NCI-H2107 treated with DMSO at 0.1 percent for 48 hours (cell line): ENCODE results near the gene VEZT.
"Not testable (repeated sequence)": the region's sequence is repeated elsewhere in the genome, so short reads cannot be mapped to it uniquely, and the experiment has no call there.

Source experiments
- DNase-seq: peaks from one replicate; lab custom pipeline; 2025; ENCODE audit not compliant: unreplicated experiment; lab: John Stamatoyannopoulos, UW

Gene VEZT

DNA sequence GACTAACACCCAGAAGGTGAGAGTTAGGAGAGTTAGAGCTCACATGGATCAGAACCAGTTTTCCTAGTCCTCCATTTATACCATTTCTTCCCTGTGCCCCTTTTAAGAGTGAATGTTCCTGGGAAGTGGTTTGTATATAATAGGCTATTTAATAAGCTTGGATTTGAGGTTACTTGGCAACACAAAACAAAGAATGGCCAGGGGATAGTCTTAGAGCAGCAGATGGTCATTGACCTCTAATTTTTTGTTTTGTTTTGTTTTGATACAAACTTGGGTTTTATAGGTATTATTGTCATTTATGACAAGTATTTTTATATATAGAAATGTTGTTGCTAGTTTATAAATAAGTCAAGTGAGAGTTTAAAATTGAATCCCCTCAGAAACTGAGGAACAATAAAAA lies 35.8 kb downstream of the VEZT start:
- DNase-seq = no peak

- DNase-seq = no peak
Observed at GRCh38 chr12:95257541-95257940, 39.9 kb downstream of the VEZT start.

DNA sequence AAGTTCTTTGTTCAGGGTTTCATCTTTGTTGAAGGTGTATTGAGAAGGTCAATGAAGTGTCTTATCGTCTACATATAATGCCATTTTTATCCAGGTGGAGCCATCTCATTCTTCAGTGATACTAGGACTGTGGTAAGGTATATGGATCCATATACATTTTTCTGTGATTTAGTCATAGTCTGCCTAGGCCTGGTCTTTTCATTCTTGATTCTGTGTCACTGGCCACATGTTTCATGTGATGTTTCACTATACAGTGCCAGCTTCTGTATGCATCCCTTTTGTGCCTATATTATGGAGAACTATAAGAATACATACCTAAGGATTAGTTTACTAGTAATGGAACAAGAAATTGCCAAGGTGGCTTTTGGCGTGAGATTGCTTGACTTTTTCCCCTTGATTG lies 40.5 kb downstream of the VEZT start:
- DNase-seq = no peak

DNA sequence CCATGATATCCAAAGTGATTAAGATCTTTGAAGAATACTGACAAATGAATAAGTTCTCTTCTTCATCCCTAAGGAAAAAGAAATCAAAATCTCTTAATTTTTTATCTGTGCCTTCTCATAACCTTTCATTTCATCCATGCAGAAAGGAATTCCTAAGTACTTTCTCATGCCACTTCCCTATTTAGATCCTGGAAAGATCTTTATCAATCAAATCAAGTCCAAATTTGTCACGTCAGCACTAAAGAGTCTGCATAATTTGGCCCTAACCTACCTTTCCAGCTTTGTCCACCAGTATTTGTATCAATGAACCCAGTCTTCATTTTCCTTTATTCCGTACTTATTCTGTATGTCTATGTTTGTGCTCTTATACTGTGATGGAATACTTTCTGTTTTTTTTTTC lies 41.2 kb downstream of the VEZT start:
- no peak for DNase-seq

DNA sequence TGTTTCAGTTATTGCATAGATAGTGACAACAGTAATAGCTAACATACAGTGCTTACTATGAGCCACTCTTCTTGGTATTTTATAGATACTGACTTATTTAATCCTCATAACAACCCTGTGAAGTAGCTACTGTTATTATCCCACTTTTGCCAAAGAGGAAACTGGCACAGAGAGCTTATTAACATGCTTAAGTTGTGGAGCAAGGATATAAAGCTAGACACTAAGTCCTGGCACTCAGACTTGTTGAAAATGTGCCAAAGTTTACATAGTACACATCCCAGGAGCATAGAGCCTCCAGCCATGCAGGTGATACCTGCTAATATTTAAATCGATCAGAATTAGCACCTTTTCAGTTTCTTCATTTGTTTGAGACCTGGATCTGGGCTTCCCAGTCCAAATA lies 41.8 kb downstream of the VEZT start:
- no peak for DNase-seq

DNA sequence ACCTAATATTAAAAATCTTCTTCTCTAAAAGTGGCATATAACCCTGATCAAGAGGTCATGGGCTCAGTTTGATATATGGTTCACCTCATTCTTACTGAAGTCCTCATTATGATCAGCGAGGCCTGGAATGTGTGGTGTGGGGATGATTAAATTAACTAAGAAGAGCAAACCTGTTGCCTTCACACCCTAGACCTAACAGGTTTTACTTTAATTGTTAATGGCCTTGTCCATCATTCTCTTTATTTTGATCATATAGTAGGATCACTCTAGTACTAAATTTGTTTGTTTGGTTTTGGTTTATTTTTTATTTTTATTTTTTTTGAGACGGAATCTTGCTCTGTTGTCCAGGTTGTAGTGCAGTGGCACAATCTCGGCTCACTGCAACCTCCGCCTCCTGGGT lies 43.5 kb downstream of the VEZT start:
- no peak for DNase-seq

GRCh38 chr12:95262808-95263207 lies 45.2 kb downstream of the VEZT start:
- DNase-seq = no peak

DNA sequence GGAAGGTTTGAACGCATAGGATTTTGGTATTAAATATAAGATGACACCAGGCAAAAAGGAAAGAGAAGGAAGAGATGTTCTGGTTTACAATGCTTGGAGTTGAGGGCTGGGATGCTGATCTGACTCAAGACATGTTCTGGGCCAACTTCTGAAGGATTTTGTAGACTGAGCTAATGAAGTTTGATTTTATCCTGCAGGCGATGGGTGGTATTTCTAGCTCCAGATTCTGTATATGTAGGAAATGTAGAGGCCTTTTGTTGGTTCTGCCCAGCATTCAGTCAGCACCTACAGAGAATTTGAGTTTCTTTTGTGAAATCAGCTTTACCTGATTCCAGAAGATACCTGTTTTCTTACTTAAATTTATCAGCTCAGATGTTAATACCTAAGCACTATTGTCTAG lies 48.2 kb downstream of the VEZT start:
- no peak for DNase-seq

DNA sequence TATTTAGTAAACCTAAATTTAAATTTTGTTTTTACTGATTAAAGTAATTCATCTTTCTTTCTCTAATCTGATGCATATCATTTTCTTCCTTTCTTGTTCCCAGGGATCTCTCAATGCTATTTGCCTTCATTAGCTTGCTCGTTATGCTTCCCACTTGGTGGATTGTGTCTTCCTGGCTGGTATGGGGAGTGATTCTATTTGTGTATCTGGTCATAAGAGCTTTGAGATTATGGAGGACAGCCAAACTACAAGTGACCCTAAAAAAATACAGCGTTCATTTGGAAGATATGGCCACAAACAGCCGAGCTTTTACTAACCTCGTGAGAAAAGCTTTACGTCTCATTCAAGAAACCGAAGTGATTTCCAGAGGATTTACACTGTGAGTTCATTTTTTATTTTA lies 48.6 kb downstream of the VEZT start:
- no peak for DNase-seq

DNA sequence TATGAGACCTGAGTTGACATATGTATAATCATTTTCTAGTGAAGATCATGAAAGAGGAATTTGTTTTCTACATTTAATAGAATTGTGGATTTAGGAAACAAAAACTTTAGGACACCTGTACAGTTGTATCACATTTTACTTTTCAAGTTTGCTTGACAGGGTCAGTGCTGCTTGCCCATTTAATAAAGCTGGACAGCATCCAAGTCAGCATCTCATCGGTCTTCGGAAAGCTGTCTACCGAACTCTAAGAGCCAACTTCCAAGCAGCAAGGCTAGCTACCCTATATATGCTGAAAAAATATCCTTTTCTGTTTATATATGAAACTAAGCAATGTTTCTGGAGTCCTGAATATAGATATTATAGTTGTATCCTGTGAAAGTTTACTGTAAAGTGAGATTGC lies 52.3 kb downstream of the VEZT start:
- DNase-seq = no peak

DNA sequence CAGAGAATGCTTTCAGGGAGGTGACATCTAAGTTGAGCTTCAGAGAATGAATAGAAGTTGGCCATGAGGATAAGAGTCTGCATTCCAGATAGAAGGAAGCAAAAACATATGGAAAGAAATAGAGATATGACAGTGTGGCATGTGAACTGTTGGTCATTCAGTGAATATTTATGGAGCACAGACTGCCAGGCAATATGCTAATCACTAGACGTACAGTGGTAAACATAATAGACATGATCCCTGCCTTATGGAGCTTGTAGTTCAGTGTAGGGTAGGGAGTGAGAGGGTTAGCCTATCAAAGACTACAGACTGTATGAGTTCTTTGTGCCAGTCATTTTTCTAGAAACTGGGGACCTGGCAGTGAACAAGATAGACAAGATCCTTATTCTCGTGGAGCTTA lies 53.9 kb downstream of the VEZT start:
- no peak for DNase-seq

- no peak for DNase-seq
Observed at GRCh38 chr12:95277139-95277538, 59.5 kb downstream of the VEZT start.

GRCh38 chr12:95279856-95280255 lies 62.2 kb downstream of the VEZT start:
- no peak for DNase-seq

- DNase-seq = no peak
Observed at GRCh38 chr12:95282266-95282665, 64.7 kb downstream of the VEZT start.

- DNase-seq = no peak
Observed at GRCh38 chr12:95283371-95283770, 65.8 kb downstream of the VEZT start.

DNA sequence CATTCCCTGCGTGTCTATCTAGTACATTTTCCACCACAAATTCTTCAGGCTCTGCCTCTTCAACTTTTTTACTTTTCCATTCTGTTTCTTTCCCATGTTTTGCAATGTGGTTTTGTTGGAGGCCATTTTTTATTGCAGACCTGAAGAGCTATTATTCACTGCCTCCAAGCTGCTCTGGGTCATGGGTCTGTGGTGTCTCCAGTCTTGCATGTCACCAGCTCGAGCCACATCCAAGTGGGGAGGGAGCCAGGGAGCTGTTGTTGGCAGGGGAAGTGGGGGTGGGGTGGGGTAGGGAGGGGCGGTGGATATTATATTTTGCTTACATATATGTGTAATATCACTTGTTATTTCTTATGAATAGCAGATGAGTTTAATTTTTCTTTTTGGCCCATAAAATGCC lies 69.1 kb downstream of the VEZT start:
- no peak for DNase-seq

GRCh38 chr12:95291501-95291900 lies 73.9 kb downstream of the VEZT start:
- no peak for DNase-seq

DNA sequence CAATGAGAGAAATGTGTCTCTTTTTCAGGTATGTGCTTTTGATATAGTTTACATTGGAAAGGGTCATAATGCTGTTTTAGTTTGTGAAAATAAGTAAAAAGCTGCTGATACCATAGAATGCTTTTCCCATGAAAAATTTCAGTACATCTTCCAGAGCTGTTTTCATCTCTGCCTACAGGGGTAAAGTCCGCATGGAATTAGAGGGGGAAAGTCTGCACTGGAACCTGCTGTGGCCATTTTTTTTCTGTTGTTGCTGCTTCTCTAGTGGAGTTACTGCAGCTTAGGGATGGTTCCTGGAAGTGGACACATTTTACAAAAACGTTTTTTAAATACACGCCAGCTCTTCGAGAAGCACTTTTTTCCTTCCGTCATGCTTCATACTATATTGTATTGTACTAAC lies 81.3 kb downstream of the VEZT start:
- no peak for DNase-seq

DNA sequence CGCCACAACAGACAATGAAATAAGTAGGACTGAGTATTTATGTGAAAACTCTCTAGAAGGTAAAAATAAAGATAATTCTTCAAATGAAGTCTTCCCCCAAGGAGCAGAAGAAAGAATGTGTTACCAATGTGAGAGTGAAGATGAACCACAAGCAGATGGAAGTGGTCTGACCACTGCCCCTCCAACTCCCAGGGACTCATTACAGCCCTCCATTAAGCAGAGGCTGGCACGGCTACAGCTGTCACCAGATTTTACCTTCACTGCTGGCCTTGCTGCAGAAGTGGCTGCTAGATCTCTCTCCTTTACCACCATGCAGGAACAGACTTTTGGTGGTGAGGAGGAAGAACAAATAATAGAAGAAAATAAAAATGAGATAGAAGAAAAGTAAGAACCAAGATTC lies 82.7 kb downstream of the VEZT start:
- DNase-seq = no peak

GRCh38 chr12:95303476-95303875 lies 85.9 kb downstream of the VEZT start:
- no peak for DNase-seq

- no peak for DNase-seq
Observed at GRCh38 chr12:95304673-95305198, 87.1 kb downstream of the VEZT start.

- no peak for DNase-seq
Observed at GRCh38 chr12:95312656-95313055, 95.0 kb downstream of the VEZT start.

GRCh38 chr12:95314756-95315155 lies 97.1 kb downstream of the VEZT start:
- DNase-seq = not testable (repeated sequence)

DNA sequence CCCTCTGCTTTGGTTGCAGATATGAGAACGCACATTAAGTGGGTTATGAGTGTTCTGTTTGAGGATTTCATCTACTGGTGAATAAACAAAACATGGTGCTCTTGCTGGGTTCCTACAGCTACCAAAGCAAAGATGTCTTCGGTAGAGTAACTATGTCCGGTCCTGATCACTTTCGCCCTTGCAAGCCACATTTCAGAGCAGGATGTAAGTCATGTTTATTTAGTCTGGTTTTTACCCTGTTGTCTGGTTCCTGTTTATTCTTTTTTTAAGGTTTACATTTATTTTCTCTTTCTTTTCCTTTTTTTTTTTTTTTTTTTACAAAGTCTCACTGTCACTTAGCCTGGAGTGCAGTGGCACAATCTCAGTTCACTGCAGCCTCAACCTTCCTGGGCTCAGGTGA lies 99.2 kb downstream of the VEZT start:
- DNase-seq = no peak
